IPS DF 4.7 (cell line): ENCODE data around the gene RABGGTA.

ENCODE experiments used
- DNase-seq: peaks from one replicate; pipeline ENCODE4 v3.0.0-alpha.2; 2013; ENCODE audit warnings: low spot score; ENCODE audit errors: extremely low read depth

RABGGTA gene, protein sequence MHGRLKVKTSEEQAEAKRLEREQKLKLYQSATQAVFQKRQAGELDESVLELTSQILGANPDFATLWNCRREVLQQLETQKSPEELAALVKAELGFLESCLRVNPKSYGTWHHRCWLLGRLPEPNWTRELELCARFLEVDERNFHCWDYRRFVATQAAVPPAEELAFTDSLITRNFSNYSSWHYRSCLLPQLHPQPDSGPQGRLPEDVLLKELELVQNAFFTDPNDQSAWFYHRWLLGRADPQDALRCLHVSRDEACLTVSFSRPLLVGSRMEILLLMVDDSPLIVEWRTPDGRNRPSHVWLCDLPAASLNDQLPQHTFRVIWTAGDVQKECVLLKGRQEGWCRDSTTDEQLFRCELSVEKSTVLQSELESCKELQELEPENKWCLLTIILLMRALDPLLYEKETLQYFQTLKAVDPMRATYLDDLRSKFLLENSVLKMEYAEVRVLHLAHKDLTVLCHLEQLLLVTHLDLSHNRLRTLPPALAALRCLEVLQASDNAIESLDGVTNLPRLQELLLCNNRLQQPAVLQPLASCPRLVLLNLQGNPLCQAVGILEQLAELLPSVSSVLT

DNA sequence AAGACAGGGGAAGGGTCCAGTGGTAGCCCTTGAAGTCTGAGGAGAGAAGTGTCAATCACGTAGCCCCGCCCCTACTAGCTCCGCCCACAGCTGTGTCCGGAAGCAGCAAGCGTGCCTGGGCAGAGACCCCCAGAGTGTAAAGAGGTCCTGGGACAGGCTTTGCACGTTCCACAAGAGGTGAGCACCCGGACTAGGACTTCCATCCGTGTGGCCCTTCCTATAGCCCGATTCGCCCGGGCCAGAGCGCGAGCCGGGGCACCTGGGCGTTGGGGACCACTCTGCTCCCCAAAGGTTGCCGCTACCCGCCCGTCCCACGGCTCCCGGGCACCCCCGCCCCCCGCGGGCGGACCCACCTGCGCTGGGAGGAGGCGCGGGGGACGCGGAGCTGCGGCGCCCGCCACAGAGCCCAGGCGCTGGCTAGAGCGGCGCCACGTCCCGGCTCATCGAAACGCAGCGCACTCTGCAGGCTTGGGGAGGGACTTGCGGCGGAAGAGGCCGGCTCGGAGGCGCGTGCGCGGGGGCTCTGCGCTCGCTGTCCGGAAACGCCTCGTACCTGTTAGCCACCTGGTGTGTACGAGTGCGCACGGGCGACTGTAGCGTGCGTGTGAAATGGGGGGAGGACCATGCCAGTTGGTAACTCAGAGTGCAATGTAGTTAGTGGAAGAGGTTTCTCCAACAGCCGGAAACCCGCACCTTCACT lies at the start of gene RABGGTA:
TSS of gene RABGGTA (minus strand) at position 464 of the 700 bp plus-strand sequence. CDS start 482 bp downstream, outside the sequence.
- peak; percentile 62 for DNase-seq

DNA sequence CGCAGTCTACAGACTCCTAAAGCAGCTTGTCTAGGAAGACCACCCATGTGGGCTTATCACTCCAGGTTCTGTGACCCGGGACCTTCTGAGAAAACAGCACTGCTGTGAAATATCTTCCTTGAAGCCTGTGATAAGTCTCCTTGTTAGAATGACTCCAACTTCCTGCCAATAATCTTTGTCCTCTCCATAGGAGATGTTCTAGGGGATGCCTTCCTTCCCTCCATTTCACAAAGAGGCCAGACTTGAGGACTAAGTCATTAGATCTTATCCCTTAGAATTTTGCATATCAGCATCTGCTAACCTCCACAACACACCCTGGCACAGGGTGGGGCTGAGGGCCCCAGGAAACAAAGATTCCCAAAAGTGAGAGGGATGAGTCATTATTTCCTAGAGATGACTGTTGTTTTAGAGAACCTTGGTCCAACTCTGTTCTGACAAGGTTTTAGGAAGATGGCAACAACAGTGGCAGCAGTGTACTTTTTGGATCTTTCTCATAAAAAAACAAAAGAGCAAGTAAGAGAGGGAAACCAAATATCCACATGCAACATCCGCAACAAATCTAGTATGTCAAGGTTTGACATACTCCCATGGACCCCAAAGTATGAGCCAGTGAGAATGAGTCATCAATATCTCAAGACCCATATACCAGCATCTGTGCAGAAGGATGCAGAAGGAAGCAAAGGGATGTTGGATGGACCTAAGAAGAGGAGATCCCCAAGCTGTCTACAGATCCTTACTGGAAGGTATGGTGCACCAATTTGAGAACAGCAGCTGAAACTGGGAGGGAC lies 45.9 kb upstream of the RABGGTA start:
- DNase-seq: no peak

DNA sequence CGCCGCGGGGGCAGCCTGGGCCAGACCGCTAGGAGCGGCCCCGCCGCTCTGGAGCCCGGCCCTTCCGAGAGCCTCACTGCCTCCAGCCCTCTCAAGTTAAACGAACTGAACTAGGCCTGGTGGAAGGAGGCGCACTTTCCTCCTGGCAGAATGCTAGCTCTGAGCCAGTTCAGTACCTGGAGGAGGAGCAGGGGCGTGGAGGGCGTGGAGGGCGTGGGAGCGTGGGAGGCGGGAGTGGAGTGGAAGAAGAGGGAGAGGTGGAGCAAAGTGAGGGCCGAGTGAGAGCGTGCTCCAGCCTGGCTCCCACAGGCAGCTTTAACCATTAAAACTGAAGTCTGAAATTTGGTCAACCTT lies 45.2 kb upstream of the RABGGTA start:
- no peak for DNase-seq

DNA sequence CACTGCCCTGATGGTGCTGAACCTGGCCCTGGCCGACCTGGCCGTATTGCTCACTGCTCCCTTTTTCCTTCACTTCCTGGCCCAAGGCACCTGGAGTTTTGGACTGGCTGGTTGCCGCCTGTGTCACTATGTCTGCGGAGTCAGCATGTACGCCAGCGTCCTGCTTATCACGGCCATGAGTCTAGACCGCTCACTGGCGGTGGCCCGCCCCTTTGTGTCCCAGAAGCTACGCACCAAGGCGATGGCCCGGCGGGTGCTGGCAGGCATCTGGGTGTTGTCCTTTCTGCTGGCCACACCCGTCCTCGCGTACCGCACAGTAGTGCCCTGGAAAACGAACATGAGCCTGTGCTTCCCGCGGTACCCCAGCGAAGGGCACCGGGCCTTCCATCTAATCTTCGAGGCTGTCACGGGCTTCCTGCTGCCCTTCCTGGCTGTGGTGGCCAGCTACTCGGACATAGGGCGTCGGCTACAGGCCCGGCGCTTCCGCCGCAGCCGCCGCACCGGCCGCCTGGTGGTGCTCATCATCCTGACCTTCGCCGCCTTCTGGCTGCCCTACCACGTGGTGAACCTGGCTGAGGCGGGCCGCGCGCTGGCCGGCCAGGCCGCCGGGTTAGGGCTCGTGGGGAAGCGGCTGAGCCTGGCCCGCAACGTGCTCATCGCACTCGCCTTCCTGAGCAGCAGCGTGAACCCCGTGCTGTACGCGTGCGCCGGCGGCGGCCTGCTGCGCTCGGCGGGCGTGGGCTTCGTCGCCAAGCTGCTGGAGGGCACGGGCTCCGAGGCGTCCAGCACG lies 44.6 kb upstream of the RABGGTA start:
- DNase-seq: no peak

DNA sequence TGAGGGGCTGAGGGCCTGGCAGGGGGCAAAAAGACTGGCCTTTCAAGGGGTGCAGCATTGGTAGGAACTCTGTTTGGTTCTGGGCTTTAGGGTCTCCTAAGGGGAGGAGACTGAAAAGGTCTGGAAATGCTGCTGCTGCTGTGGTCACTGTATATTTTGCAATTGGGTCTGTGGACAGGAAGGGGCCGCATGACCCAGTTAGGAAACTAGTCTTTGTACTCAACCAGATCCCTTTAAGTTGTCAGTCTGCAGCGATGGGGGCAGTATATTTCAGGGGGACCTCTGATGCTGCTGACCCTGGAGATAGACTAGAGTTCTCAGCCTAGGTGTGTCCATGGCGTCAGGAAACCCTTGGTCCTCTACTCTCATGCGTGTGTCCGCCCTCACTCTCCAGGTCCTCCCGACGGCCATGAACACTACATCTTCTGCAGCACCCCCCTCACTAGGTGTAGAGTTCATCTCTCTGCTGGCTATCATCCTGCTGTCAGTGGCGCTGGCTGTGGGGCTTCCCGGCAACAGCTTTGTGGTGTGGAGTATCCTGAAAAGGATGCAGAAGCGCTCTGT lies 43.9 kb upstream of the RABGGTA start:
- no peak for DNase-seq

DNA sequence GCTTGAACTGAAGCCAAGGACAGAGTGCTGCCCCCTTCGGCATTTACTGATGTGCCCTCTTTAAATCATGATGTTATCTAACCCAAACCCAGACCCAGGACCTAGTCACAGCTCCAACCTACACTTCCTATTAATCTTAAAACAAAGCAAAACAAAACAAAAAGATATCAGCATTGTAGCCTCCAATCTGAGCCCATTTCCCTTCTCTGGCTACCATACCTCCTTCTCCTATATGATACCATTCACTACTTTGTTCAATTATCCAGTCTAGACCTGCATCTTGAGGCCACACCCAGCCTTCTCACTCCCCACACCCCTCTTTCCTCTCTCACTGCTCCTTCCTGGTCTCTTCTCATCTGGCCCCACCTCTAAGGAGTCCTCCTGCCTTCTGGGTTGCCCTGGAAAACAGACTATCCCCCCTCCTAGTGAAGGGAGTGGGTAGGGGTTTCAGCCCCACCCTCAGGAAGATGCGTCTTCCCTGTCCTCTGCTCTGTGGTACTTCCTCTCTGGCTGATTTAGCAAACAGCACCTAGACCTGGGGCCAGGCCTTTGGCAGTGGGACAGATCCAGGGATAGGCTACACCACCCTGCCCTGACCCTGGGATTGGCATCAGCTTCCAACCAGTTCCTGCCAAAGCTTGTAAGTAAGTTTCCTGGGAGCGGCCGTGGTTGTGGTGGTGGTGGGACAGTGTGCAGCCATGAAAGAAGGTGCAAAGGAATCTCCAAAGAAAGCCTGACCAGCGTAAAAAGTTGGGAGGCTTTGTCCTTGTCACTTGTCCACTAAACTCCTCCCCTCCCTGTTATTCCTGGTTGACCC lies 43.2 kb upstream of the RABGGTA start:
- no peak for DNase-seq

DNA sequence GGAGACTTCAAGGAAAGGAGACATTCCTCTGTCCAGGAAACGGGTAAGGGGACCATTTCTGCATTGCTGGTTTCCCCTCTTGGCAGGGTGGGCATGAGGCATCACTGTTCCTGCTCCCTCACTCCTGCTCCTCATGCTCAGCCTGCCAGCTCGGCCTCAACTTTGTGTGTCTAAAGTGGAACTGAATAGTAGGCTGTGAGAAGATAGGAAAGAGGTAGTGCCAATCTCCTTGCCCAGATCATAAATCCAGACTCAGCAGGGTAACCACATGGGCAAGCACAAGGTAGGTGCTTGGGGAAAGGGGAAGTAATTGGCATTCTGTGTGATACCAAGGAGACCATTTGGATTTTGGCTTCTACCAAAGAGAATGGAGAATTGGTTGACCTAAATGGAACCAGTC lies 42.5 kb upstream of the RABGGTA start:
- DNase-seq: no peak

DNA sequence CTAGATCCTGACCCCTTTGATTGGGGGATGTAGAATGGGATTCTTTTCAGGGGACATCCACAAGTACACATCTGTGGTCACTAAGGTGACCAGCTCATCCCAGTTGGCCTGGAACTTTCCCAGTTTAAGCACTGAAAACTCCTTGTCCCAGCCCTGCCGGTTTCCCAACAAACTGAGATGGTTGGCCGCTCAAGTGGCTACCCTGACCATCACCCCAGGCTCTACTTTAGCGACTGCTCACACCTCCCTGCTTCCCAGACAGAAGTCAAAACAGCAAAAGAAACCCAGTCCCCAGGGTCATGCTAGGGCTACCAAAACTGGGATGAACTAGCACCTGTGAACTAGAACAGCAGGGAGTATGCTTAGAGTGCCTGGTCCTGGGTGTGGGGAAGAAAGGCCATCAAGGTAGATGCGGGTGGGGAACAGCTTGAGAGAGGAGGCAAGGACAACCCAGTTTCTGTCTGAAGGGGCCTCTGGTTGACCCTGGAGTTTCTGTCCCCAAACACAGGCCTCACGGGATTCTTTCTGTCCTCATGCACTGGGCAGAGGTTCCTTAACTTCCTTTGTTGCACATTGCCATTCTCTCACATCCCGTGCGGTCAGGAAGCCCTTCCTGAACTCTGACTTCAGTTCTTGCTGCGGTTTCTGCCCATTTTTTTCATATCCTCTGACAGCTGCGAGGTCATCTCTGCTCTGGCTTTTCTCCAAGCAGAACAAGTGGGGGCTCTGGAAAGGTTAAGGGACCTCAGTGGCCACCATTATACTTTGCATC lies 41.5 kb upstream of the RABGGTA start:
- no peak for DNase-seq

DNA sequence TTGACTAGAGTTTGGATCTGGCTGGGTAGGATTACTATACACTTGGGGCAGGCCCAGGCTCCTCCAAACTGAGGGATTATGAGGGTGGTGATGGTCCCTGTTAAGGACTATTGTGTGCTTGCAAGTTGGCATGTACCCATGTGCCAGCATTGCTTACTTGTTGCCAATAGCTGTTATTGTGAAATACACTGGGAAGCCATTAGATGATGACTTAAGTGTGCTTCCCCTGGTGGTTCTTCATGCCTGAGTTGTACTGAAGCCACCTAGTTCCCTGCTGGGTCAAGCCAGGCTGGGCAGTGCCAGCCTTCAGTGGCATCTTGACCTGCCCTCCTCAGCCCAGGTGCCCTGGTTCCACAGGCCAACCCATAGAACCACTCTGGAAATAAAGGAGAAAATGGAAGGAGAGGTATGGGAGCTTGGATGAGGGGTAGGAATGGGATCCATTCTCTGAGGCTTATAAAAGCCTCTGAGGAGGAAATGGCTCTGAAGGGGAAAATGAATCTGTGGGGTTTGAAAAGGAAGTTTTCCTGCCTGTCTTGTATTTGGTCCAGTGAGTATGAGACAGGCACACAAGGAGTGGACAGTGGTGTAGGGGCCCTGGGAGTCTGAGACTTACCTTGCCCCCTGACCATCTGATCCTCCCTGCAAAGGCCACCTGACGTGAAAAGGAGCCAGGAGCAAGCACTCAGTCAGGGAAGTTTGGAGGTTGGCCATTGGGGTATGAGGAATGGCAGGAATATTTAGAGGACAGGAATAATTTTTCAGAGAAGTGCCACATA lies 40.6 kb upstream of the RABGGTA start:
- DNase-seq: no peak

DNA sequence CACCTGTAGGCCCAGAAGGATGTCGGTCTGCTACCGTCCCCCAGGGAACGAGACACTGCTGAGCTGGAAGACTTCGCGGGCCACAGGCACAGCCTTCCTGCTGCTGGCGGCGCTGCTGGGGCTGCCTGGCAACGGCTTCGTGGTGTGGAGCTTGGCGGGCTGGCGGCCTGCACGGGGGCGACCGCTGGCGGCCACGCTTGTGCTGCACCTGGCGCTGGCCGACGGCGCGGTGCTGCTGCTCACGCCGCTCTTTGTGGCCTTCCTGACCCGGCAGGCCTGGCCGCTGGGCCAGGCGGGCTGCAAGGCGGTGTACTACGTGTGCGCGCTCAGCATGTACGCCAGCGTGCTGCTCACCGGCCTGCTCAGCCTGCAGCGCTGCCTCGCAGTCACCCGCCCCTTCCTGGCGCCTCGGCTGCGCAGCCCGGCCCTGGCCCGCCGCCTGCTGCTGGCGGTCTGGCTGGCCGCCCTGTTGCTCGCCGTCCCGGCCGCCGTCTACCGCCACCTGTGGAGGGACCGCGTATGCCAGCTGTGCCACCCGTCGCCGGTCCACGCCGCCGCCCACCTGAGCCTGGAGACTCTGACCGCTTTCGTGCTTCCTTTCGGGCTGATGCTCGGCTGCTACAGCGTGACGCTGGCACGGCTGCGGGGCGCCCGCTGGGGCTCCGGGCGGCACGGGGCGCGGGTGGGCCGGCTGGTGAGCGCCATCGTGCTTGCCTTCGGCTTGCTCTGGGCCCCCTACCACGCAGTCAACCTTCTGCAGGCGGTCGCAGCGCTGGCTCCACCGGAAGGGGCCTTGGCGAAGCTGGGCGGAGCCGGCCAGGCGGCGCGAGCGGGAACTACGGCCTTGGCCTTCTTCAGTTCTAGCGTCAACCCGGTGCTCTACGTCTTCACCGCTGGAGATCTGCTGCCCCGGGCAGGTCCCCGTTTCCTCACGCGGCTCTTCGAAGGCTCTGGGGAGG lies 39.5 kb upstream of the RABGGTA start, which contains the start of gene LTB4R:
TSS of gene LTB4R (plus strand) at position 857 of the 959 bp plus-strand sequence. CDS start 4,150 bp downstream, outside the sequence.
- no peak for DNase-seq

DNA sequence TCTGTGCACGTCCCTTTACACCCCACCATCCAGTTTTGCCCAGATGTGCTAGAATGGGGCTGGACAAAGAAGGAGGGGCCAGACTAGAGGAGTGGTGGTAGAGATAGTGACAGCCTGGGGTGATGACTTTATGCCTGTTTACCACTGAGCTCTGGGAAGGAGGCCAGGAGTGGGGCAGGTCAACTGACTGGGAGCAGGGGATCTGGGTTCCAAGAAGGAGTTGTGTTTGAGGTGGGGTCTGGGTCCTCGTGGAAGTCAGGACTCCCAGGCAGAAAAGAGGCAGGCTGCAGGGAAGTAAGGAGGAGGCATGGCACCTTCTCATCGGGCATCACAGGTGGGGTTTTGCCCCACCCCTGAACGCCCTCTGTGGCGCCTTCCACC lies 38.9 kb upstream of the RABGGTA start:
- no peak for DNase-seq

DNA sequence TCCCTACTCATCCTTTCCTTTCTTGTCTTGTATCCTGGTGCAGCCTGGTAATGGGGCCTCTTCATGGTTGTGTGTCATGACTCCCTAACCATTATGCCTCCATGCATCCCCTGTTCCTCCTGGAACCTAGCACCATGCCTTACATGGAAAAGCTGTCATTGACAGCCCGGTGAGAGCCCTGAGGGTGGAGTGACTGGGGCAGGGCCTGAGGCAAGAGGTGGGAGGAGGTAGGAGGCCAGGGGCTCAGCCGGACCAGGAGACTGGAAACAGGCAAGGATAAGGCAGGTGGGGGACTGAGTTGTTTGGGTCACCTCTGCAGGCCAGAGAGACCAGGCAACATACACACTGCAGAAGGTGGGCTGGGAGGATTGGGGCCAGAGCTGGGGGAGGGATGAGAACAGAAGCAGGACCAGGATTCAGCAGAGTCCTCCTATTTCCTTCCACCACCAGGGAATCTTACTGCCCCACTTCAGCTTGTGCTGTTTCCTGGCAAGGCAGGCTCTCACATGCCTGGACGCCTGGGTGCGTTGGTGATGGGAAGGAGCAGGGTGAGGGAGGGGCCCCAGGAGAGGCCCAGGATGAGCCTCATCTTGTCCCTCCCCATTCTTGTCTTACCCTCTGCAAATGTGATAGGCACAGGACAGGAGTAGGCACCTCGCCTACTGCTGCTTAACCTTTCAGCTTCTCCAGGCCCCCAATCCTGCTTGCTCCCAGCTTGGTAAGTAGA lies 38.3 kb upstream of the RABGGTA start, which contains the start of gene LTB4R2:
TSS of gene LTB4R2 (plus strand) at position 603 of the 727 bp plus-strand sequence. CDS start 525 bp downstream, outside the sequence.
- no peak for DNase-seq

DNA sequence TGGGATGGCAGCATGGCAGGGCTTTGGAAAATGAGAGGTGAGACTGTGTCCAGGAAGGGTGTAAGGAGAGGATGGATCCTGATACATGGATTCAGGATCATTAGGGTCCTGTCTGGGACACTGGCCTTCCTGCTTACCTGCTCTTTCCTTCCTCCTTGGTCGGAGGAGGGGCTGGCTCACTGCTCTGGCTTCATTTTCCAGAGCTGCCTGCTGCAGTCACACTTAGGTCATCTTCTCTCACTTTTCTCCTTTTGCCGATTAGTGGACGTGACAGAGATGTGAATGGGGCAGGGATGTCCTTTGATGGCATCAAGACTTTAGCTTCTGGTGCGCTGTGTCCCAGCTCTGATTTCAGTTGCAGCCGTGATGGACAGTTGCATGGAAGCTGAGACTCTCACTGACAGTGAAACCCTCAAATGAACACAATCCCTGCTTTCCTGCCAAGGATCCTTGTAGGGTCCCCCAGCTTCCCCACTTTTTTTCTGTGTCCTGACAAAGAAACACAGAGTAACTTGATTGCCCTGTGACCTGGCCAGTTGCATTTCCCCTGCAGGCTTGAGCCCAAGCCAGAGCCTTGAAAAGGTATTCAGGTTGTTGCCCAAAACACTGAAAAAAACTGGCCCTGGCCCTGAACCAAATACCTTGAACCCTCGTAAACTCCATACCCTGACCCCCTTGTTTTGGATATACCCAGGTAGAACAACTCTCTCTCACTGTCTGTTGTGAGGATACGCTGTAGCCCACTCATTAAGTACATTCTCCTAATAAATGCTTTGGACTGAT lies 37.1 kb upstream of the RABGGTA start:
- DNase-seq: no peak

DNA sequence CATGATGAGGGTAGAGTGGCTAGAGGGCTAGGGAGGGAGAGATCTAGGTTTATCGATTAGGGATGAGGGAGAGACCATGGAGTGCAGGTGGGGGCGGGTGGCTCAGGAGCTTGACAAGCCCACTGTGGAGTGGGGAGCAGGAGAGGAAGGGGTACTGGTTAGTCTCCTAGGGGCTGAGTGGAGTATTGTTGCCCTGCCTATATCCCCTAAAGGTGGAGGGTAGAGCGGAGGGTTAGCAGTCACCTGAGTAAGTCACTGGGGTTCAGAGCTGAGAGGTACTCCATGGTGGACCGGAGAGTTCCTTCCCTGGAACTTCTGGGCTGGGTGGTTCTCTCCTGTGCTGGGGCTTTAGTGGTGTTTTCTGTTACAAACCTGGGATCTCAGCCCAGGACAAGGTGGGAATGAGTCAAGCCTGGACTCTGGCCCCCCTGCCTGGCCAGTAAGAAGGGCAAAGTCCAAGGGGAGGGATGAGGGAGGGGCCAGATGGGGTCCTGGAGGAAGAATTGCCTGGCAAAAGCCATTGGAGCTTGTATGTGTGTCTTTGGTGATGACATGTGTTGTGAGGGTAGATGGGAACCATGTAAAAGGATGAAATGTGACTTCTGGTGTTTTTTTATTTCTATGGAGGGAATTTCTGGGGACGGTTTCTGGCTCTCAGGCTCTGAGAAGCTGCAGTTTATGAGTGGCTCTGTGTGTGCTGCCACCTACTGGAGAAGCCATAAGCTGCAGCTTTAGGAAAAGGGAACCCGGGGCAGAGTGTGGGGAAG lies 36.4 kb upstream of the RABGGTA start, which contains the start of gene CIDEB:
TSS of gene CIDEB (minus strand) at position 403 of the 767 bp plus-strand sequence. CDS start at position 284, 119 bp downstream.
- DNase-seq: no peak
